Liver (tissue), 9 donors: ENCODE measurements around the gene DKKL1. TPM values are rescaled to one million over a fixed set of nuclear protein-coding genes. Genes with fewer than 3 reads are reported as not detected.

ENCODE experiments used
- DNase-seq: peaks from one replicate; pipeline ENCODE4 v3.0.0-alpha.2; 2017; ENCODE audit warnings: low spot score
- H3K27ac ChIP-seq, 2 donors: one replicate each; pipeline ENCODE4 v1.7.0; 2013; ENCODE audit warnings: inconsistent platforms in 2 of 2, low read length in 2 of 2, control low read depth in 1 of 2, low read depth in 1 of 2, mild to moderate bottlenecking in 1 of 2
- H3K27me3 ChIP-seq, 4 donors: one replicate each; pipeline versions ENCODE4 v1.6.1 to v1.7.0; 2013; ENCODE audit warnings: low read length in 3 of 4, inconsistent platforms in 1 of 4, mild to moderate bottlenecking in 1 of 4, moderate library complexity in 1 of 4; ENCODE audit not compliant: control insufficient read depth in 4 of 4, insufficient read depth in 4 of 4
- H3K36me3 ChIP-seq, 4 donors: one replicate each; pipeline versions ENCODE4 v1.6.1 to v1.7.0; 2013; ENCODE audit warnings: low read length in 3 of 4, mild to moderate bottlenecking in 3 of 4, low read depth in 1 of 4, moderate library complexity in 1 of 4; ENCODE audit not compliant: control insufficient read depth in 4 of 4, insufficient read depth in 3 of 4
- H3K4me1 ChIP-seq, 4 donors: one replicate each; pipeline versions ENCODE4 v1.6.1 to v1.7.0; 2013; ENCODE audit warnings: low read length in 3 of 4, mild to moderate bottlenecking in 3 of 4, moderate library complexity in 1 of 4; ENCODE audit not compliant: control insufficient read depth in 4 of 4, insufficient read depth in 4 of 4
- H3K4me3 ChIP-seq, 3 donors: one replicate each; pipeline versions ENCODE4 v1.6.1 to v1.7.0; 2013; ENCODE audit warnings: low read length in 3 of 3, control low read depth in 1 of 3, low read depth in 1 of 3, mild to moderate bottlenecking in 1 of 3
- H3K9ac ChIP-seq, 2 donors: one replicate each; pipeline ENCODE4 v1.7.0; 2013; ENCODE audit warnings: low read length in 2 of 2, mild to moderate bottlenecking in 2 of 2, moderate library complexity in 2 of 2, control low read depth in 1 of 2, low read depth in 1 of 2
- H3K9me3 ChIP-seq, 4 donors: one replicate each; pipeline versions ENCODE4 v1.6.1 to v1.7.0; 2013; ENCODE audit warnings: low read length in 3 of 4; ENCODE audit not compliant: control insufficient read depth in 4 of 4
- ATF3 ChIP-seq: IDR thresholded peaks from 2 replicates; pipeline ENCODE4 v1.6.1; 2016; ENCODE audit warnings: antibody characterized with exemption
- CTCF ChIP-seq: fragments of 150-350 bp; IDR thresholded peaks from 2 replicates; pipeline ENCODE4 v1.5.1; 2017; ENCODE audit warnings: improper control_type of control experiment, low read depth, low read length; ENCODE audit not compliant: missing input control
- EGR1 ChIP-seq, 2 donors: IDR thresholded peaks; 2 replicates each; pipeline ENCODE4 v1.6.1; 2016 to 2018; ENCODE audit warnings: antibody characterized with exemption in 2 of 2, low read depth in 2 of 2
- FOXA1 ChIP-seq: IDR thresholded peaks from 2 replicates; pipeline ENCODE4 v1.6.1; 2016; ENCODE audit warnings: antibody characterized with exemption
- FOXA2 ChIP-seq: IDR thresholded peaks from 2 replicates; pipeline ENCODE4 v1.6.1; 2016; ENCODE audit warnings: antibody characterized with exemption
- GABPA ChIP-seq, 2 donors: IDR thresholded peaks in 1 of 2; conservative IDR thresholded peaks in 1 of 2; 2 replicates each; pipeline ENCODE4 v1.6.1; 2016; ENCODE audit warnings: antibody characterized with exemption in 2 of 2, mild to moderate bottlenecking in 1 of 2, moderate library complexity in 1 of 2
- HNF4A ChIP-seq, 2 donors: conservative IDR thresholded peaks; 2 replicates each; pipeline ENCODE4 v1.6.1; 2016; ENCODE audit warnings: antibody characterized with exemption in 2 of 2, mild to moderate bottlenecking in 2 of 2
- HNF4G ChIP-seq: IDR thresholded peaks from 2 replicates; pipeline ENCODE4 v1.6.1; 2016; ENCODE audit warnings: antibody characterized with exemption
- JUND ChIP-seq, 2 donors: IDR thresholded peaks; 2 replicates each; pipeline ENCODE4 v1.6.1; 2016; ENCODE audit warnings: antibody characterized with exemption in 2 of 2
- MAX ChIP-seq: IDR thresholded peaks from 2 replicates; pipeline ENCODE4 v1.6.1; 2016; ENCODE audit warnings: antibody characterized with exemption
- NR2F2 ChIP-seq: IDR thresholded peaks from 2 replicates; pipeline ENCODE4 v1.6.1; 2016; ENCODE audit warnings: antibody characterized with exemption
- RAD21 ChIP-seq, 2 donors: IDR thresholded peaks; 2 replicates each; pipeline ENCODE4 v1.6.1; 2016; ENCODE audit warnings: antibody characterized with exemption in 2 of 2, mild to moderate bottlenecking in 2 of 2
- REST ChIP-seq: IDR thresholded peaks from 2 replicates; pipeline ENCODE4 v1.6.1; 2016; ENCODE audit warnings: antibody characterized with exemption, mild to moderate bottlenecking
- RXRA ChIP-seq, 2 donors: IDR thresholded peaks; 2 replicates each; pipeline ENCODE4 v1.6.1; 2017 to 2018; ENCODE audit warnings: antibody characterized with exemption in 2 of 2, mild to moderate bottlenecking in 1 of 2
- SP1 ChIP-seq: IDR thresholded peaks from 2 replicates; pipeline ENCODE4 v1.6.1; 2018; ENCODE audit warnings: antibody characterized with exemption, mild to moderate bottlenecking
- WGBS: extraction: QIAGEN DNeasy Blood & Tissue Kit; methylation state at CpG from one replicate; pipeline ENCODE4 v1.1.7; 2013; 5-methylcytosine and 5-hydroxymethylcytosine counted together
- polyA plus RNA-seq, 2 donors: library from polyadenylated mRNA; stranded (reverse) in 1 of 2; unstranded in 1 of 2; fragments of 200-250 nt in 1 of 2; fragments of >200 nt in 1 of 2; fragmentation: Nextera tagmentation in 1 of 2; extraction: Ambion mirVana in 1 of 2; gene quantifications; one replicate each; pipeline versions ENCODE4 v1.2.1 to v1.2.3, GENCODE V29; 2013 to 2015
- total RNA-seq, 2 donors: library from RNA; depleted of rRNA; stranded (reverse); fragments of >200 nt; gene quantifications; one replicate each; pipeline ENCODE4 v1.2.3, GENCODE V29; 2014
- donor health status: healthy.
- donor health status: healthy.
- donor health status: healthy.
- donor health status: healthy.
- donor health status: healthy.

The DKKL1 gene
- total and polyA plus RNA-seq, 4 donors = 0.14 to 0.16 TPM; not detected in 2

GRCh38 chr19:49357186-49357585, 6.5 kb upstream of the DKKL1 start:
- no peak overlapping the region for H3K27ac ChIP-seq
- peaks cover 0 to 1% (median 0%) of the 10 kb centered on the region in 4 donors for H3K36me3 ChIP-seq
- 92% methylated on average over 9 of the region's 9 CpGs for WGBS

GRCh38 chr19:49359851-49360820, 3.5 kb upstream of the DKKL1 start:
- H3K9me3 ChIP-seq = no peaks in the 10 kb centered on the region
- no peak for DNase-seq
- H3K9ac ChIP-seq = no peak overlapping the region
- H3K27me3 ChIP-seq = no peaks in the 10 kb centered on the region
- no peak overlapping the region for H3K4me3 ChIP-seq
- no peak for TF ChIP-seq FOXA2
- no peak for TF ChIP-seq CTCF
- no peak for TF ChIP-seq GABPA (IDR thresholded peaks at IDR 0.05 in 1 of 2, conservative IDR thresholded peaks at IDR 0.05 in 1 of 2)
- no peak for TF ChIP-seq EGR1 (IDR thresholded peaks at IDR 0.05; ENCODE audit: low read depth in 2 of 2)
- no peak for TF ChIP-seq RAD21 (IDR thresholded peaks at IDR 0.05)
- TF ChIP-seq REST = no peak
- no peak for TF ChIP-seq RXRA (IDR thresholded peaks at IDR 0.05)
- TF ChIP-seq HNF4A (conservative IDR thresholded peaks at IDR 0.05) = no peak
- no peak for TF ChIP-seq JUND (IDR thresholded peaks at IDR 0.05)
- no peak for TF ChIP-seq FOXA1
- H3K36me3 ChIP-seq = peaks cover 0 to 1% (median 0%) of the 10 kb centered on the region in 4 donors
- WGBS = 85% methylated on average over 17 of the region's 17 CpGs
- peaks cover 5 to 24% (median 9%) of the 10 kb centered on the region in 4 donors for H3K4me1 ChIP-seq
- no peak overlapping the region for H3K27ac ChIP-seq

More at GRCh38 chr19:49357186-49357585, 6.5 kb upstream of the DKKL1 start:
- DNase-seq = no peak
- peaks cover 0 to 10% (median 0%) of the 10 kb centered on the region in 4 donors for H3K4me1 ChIP-seq
- no peak overlapping the region for H3K4me3 ChIP-seq
- no peak overlapping the region for H3K9ac ChIP-seq
- H3K9me3 ChIP-seq = no peaks in the 10 kb centered on the region
- H3K27me3 ChIP-seq = no peaks in the 10 kb centered on the region
- TF ChIP-seq CTCF (no peak), ATF3 (no peak), HNF4G (no peak), NR2F2 (no peak), GABPA (IDR thresholded peaks at IDR 0.05 in 1 of 2, conservative IDR thresholded peaks at IDR 0.05 in 1 of 2) (no peak), FOXA2 (no peak), SP1 (no peak), RXRA (IDR thresholded peaks at IDR 0.05) (no peak), MAX (no peak)
